Gastrocnemius medialis (tissue), 4 donors: ENCODE measurements around the gene GABBR2. TPM values are rescaled to one million over a fixed set of nuclear protein-coding genes. Genes with fewer than 3 reads are reported as not detected.

Experiments used
- ATAC-seq, 2 donors: fragments of 150-250 bp; one replicate each; pipeline ENCODE4 v1.9.1; 2016
- DNase-seq, 2 donors: peaks; one replicate each; pipeline ENCODE4 v3.0.0-alpha.2; 2019
- H3K27ac ChIP-seq, 4 donors: fragments of 200-600 bp; sonication (generic); 1 replicate in 1 of 4; 2 replicates in 3 of 4; pipeline ENCODE4 v1.5.1; 2016 to 2018; ENCODE audit warnings: mild to moderate bottlenecking in 2 of 4, moderate library complexity in 1 of 4
- H3K27me3 ChIP-seq, 3 donors: fragments of 200-600 bp; sonication (generic) in 2 of 3; 1 replicate in 1 of 3; 2 replicates in 2 of 3; pipeline versions ENCODE4 v1.5.1 to v1.6.0; 2016 to 2019; ENCODE audit warnings: mild to moderate bottlenecking in 1 of 3, moderate library complexity in 1 of 3
- H3K36me3 ChIP-seq, 2 donors: fragments of 200-600 bp; sonication (generic) in 1 of 2; one replicate each; pipeline ENCODE4 v1.5.1; 2017 to 2018
- H3K4me1 ChIP-seq, 2 donors: fragments of 200-600 bp; sonication (generic) in 1 of 2; one replicate each; pipeline ENCODE4 v1.5.1; 2016 to 2017; ENCODE audit warnings: mild to moderate bottlenecking in 2 of 2
- H3K4me3 ChIP-seq, 4 donors: fragments of 200-600 bp; sonication (generic) in 3 of 4; 1 replicate in 1 of 4; 2 replicates in 3 of 4; pipeline ENCODE4 v1.5.1; 2016 to 2019; ENCODE audit warnings: mild to moderate bottlenecking in 2 of 4
- H3K9me3 ChIP-seq, 3 donors: fragments of 200-600 bp; sonication (generic) in 2 of 3; 1 replicate in 1 of 3; 2 replicates in 2 of 3; pipeline ENCODE4 v1.5.1; 2016 to 2019
- POLR2A ChIP-seq, 2 donors: fragments of 450-650 bp; IDR thresholded peaks; one replicate each; pipeline ENCODE4 v1.6.1; 2017; ENCODE audit warnings: antibody characterized with exemption in 2 of 2, mild to moderate bottlenecking in 2 of 2, moderate library complexity in 2 of 2
- in situ Hi-C, 4 donors: fragments of 200-750 bp; cut with MboI; loops; one replicate each; pipeline versions ENCODE4 v1.15.0 to v1.8.0; 2017; ENCODE audit warnings: low sequenced_read_pairs in 4 of 4
- intact Hi-C: fragments of 100-400 bp; cut with DNase I; formaldehyde crosslinking; loops from one replicate; pipeline ENCODE4 v1.15.1; 2023; ENCODE audit warnings: low total_unique reads
- total RNA-seq, 4 donors: library from RNA; depleted of rRNA; stranded (reverse); fragments of >200 nt; gene quantifications; one replicate each; pipeline versions ENCODE4 v1.1.0 to v1.2.3, GENCODE V29; 2016
- TF ChIP-seq, protein P1 (sequence below), 5 experiments: fragments of 450-650 bp in 3 of 5; fragments of 200-600 bp in 2 of 5; sonication (generic) in 2 of 5; IDR thresholded peaks in 4 of 5; conservative IDR thresholded peaks in 1 of 5; 1 replicate in 4 of 5; 2 replicates in 1 of 5; pipeline ENCODE4 v1.5.1; 2016 to 2019; ENCODE audit warnings: antibody characterized with exemption in 5 of 5, mild to moderate bottlenecking in 3 of 5, moderate library complexity in 3 of 5

Gene GABBR2
- total RNA-seq, 4 donors from 2014 or later: 0.46 to 0.80 TPM; not detected in 2

DNA sequence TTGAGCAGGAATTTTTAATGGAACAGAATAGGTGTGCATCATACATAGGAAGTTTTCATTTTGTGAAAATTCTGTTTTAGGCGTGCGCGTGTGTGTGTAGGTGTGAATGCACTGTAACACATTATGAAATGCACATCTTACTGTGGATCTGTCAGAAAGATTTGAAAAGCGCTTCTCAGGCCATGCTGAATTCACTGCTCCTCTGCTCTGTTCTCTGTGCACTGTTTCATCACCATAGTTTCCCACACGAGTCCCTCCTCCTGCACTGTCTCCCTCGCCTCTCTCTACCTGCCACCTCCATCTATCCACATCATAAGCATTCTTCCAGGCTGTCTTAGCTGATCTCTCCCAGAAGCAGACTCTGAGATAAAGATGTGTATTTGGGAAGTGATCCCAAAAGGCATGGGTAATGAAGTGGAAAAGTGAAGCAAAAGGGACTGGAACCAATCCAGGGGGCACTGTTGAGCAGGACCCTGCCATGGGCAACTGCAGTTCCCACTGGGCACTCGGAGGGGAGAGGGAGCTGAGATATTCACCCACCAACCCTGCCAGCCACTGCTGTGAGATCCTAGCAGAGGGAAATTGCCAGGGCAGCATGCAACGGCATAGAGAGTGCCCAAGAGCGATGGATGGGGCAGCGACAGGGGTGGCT, 65.9 kb downstream of the GABBR2 start:
- ATAC-seq (no peak), DNase-seq (no peak)
- Histone ChIP-seq H3K9me3 (no peaks in the 10 kb centered on the region), H3K4me1 (no peaks in the 10 kb centered on the region), H3K4me3 (no peak overlapping the region), H3K27me3 (no peaks in the 10 kb centered on the region), H3K36me3 (no peaks in the 10 kb centered on the region), H3K27ac (no peak overlapping the region)
- in situ Hi-C loops: no loop called here
- TF ChIP-seq, protein P1, sequence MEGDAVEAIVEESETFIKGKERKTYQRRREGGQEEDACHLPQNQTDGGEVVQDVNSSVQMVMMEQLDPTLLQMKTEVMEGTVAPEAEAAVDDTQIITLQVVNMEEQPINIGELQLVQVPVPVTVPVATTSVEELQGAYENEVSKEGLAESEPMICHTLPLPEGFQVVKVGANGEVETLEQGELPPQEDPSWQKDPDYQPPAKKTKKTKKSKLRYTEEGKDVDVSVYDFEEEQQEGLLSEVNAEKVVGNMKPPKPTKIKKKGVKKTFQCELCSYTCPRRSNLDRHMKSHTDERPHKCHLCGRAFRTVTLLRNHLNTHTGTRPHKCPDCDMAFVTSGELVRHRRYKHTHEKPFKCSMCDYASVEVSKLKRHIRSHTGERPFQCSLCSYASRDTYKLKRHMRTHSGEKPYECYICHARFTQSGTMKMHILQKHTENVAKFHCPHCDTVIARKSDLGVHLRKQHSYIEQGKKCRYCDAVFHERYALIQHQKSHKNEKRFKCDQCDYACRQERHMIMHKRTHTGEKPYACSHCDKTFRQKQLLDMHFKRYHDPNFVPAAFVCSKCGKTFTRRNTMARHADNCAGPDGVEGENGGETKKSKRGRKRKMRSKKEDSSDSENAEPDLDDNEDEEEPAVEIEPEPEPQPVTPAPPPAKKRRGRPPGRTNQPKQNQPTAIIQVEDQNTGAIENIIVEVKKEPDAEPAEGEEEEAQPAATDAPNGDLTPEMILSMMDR (IDR thresholded peaks at IDR 0.05 in 4 of 5, conservative IDR thresholded peaks at IDR 0.05 in 1 of 5): no peak
- no peak for TF ChIP-seq POLR2A (IDR thresholded peaks at IDR 0.05)
- intact Hi-C loops: no loop called here

DNA sequence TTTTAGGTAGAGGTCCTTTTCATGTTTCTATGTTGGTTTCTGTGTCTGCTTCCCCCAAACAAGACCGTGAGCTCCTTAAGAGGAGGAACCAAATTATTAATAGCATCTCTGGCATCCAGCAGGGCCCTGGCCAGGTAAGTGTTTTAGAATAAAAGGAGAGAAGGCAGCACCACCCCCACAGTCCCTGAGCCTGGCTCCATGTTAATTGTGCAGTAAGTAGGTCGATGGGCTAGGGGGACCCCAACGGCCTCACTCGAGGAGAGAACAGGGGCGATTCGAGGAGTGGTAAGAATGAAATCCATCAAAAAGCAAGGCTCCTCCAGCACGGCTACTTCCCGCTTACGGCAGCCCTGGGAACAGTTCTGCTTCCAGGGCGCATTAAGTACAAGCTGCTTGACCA, 67.0 kb downstream of the GABBR2 start:
- TF ChIP-seq, protein P1 (IDR thresholded peaks at IDR 0.05 in 4 of 5, conservative IDR thresholded peaks at IDR 0.05 in 1 of 5): no peak
- no peak for TF ChIP-seq POLR2A (IDR thresholded peaks at IDR 0.05)
- intact Hi-C loops (no loop called here), in situ Hi-C loops (no loop called here)
- H3K4me3 ChIP-seq: no peak overlapping the region
- no peak overlapping the region for H3K27ac ChIP-seq
- H3K36me3 ChIP-seq: no peaks in the 10 kb centered on the region
- no peaks in the 10 kb centered on the region for H3K4me1 ChIP-seq
- H3K27me3 ChIP-seq: no peaks in the 10 kb centered on the region
- H3K9me3 ChIP-seq: no peaks in the 10 kb centered on the region
- no peak for ATAC-seq
- no peak for DNase-seq

DNA sequence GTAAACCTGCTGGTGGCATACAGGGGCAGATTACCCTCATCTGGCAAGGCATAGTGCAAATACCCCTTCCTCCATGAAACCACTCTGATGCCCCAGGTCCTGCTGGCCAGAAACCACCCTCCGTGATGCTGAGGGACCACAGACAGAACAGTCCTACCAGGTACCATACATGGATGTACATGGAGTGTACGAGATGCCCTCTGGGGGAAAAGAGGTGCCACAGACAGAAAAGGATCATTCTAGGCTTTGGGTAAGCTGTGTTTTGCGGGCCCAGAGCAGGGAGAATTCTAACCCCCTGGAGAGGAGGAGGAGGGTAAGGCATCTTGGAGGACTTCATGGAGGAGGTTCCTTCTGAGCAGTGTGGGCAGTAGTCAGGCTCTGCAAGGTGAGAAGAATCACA, 68.3 kb downstream of the GABBR2 start:
- Histone ChIP-seq H3K4me3 (no peak overlapping the region), H3K27me3 (no peaks in the 10 kb centered on the region), H3K4me1 (no peaks in the 10 kb centered on the region), H3K9me3 (no peaks in the 10 kb centered on the region), H3K36me3 (no peaks in the 10 kb centered on the region), H3K27ac (no peak overlapping the region)
- intact Hi-C loops: no loop called here
- DNase-seq (no peak), ATAC-seq (no peak)
- in situ Hi-C loops: no loop called here
- TF ChIP-seq POLR2A (IDR thresholded peaks at IDR 0.05): no peak
- TF ChIP-seq, protein P1 (IDR thresholded peaks at IDR 0.05 in 4 of 5, conservative IDR thresholded peaks at IDR 0.05 in 1 of 5): no peak

DNA sequence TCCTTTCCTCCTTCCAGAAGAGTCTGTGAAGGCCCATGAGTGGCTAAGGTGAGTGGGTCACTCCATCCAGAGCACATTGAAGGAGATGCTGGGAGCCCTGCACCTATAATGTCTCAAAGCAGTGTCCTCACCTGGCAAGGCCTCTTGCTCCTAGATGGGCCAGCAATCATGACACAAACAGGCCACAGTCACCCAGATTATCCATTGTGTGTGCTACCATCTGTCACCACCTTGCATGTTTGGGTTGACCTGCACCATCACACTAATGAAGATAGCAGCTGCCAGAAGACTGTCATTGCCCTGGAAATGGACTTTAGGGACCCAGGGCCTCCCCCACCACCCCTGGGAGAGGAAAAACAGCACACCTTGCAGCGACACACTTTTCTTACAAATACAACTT, 69.6 kb downstream of the GABBR2 start:
- ATAC-seq: no peak
- Histone ChIP-seq H3K27me3 (no peaks in the 10 kb centered on the region), H3K9me3 (no peaks in the 10 kb centered on the region), H3K36me3 (no peaks in the 10 kb centered on the region), H3K4me1 (no peaks in the 10 kb centered on the region), H3K27ac (no peak overlapping the region), H3K4me3 (no peak overlapping the region)
- TF ChIP-seq, protein P1 (IDR thresholded peaks at IDR 0.05 in 4 of 5, conservative IDR thresholded peaks at IDR 0.05 in 1 of 5): no peak
- no peak for TF ChIP-seq POLR2A (IDR thresholded peaks at IDR 0.05)
- intact Hi-C loops (no loop called here), in situ Hi-C loops (no loop called here)
- DNase-seq: no peak

DNA sequence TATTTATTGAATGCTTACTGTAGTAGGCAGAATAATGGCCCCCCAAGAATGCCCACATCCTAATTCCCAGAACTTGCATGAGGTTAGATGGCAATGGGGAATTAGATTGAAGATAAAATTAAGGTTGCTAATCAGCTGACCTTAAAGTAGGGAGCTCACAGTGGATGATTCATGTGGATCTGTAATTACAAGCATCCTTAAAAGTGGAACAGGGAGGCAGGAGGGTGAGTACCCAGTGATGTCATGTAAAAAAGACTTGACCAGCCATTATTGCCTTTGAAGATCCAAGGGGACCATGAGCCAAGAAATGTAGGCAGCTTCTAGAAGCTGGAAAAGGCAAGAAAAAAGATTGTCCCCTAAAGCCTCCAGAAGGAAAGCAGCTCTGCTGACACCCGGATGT, 71.4 kb downstream of the GABBR2 start:
- H3K4me1 ChIP-seq: no peaks in the 10 kb centered on the region
- no peak for ATAC-seq
- TF ChIP-seq POLR2A (IDR thresholded peaks at IDR 0.05): no peak
- TF ChIP-seq, protein P1 (IDR thresholded peaks at IDR 0.05 in 4 of 5, conservative IDR thresholded peaks at IDR 0.05 in 1 of 5): no peak
- no peak overlapping the region for H3K4me3 ChIP-seq
- in situ Hi-C loops (no loop called here), intact Hi-C loops (no loop called here)
- H3K27me3 ChIP-seq: no peaks in the 10 kb centered on the region
- no peaks in the 10 kb centered on the region for H3K36me3 ChIP-seq
- no peak for DNase-seq
- H3K9me3 ChIP-seq: no peaks in the 10 kb centered on the region
- no peak overlapping the region for H3K27ac ChIP-seq
